HG03135 (cell line): ENCODE data around the gene EXOSC3.
A peak's percentile ranks its signal among the peaks of the same experiment; 100 is the strongest.
"Not testable (repeated sequence)": the region's sequence is repeated elsewhere in the genome, so short reads cannot be mapped to it uniquely, and the experiment has no call there.

Source experiments
- ATAC-seq: cut with Tn5 transposase; IDR thresholded peaks from one replicate; pipeline ENCODE4 v1.9.1; 2021; ENCODE audit warnings: mild to moderate bottlenecking, moderate library complexity; ENCODE audit not compliant: unreplicated experiment

The EXOSC3 gene

DNA sequence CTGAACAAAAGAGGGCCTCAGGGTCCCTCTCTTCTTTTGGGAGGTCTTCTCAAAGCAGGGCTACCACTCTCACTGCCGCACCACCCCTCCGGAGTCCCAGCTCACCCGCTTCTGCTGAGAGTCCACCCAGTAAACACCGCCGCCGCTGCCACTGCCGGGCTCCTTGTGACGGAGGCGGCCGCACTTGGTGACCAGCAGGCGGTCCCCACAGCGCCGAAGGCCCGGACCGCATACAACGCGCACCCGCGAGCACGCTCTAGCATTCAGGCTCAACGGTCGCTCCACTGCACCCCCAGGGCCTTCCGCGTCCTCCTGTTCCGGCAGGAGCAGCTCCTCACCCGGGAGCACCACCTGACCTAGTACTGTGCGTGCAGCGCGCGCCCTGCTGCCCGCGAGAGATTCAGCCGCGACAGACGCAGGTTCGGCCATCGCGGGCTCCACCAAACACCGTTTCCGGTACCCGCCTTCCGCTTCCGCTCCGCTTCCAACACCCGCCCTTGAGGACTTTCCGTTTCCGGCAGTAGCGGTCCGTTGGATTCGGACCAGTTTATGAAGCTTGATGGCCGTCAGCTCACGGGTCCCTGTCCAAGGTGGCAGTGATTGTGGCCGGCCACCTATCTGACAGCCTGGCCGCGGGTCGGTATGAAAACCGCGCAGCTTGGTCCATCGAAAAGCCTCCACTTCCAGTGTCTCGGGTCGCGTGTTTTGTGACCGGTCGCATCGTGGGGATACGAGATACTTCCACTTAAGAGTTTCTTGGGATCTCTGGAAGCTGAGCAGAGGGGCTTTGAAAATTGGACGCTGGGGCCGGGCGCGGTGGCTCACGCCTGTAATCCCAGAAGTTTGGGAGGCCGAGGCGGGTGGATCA is at the start of gene EXOSC3:
Gene EXOSC3, minus strand, starts transcription at position 449 of the 868 bp plus-strand sequence. Its CDS starts 20 bp downstream, at position 429.
- peak; percentile 87 for ATAC-seq

DNA sequence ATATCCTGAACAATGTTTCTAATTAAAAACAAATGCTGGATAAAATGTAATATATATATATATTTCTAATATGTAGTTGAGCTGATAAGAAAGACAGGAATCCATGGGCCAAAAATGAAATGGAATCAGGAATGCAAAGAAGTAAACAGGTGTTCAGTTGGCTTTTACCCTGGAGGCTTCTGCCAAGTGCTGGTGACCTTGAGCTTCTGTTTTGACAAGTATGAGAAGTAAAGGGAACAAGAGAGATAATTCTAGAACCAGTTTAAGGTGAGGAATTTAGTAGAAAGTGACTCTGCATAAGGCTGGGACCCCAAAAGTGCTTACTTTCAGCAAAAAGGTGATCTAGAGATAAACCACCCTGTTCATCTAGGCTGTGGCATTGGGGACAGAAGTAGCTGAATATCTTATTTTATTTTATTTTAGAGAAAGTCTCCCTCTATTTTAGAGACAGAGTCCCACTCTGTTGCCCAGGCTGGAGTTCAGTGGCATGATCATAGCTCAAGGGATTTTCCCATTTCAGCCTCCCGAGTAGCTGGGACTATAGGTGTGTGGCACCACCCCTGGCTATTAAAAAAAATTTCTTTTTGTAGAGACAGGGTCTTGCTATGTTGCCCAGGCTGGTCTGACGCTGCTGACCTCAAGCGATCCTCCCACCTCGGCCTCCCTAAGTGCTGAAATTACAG is 42.8 kb upstream of the EXOSC3 start:
- ATAC-seq = no peak

DNA sequence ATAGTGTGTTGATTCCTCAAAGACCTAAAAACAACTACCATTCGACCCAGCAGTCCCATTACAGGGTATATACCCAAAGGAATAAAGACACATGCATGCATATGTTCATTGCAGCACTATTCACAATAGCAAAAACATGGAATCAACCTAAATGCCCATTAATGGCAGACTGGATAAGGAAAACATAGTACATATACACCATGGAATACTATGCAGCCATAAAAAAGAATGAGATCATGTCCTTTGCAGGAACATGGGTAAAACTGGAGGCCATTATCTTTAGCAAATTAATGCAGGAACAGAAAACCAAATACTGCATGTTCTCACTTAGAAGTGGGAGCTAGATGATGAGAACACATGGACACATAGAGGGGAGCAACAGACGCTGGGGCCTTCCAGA is 40.3 kb upstream of the EXOSC3 start:
- not testable (repeated sequence) for ATAC-seq

DNA sequence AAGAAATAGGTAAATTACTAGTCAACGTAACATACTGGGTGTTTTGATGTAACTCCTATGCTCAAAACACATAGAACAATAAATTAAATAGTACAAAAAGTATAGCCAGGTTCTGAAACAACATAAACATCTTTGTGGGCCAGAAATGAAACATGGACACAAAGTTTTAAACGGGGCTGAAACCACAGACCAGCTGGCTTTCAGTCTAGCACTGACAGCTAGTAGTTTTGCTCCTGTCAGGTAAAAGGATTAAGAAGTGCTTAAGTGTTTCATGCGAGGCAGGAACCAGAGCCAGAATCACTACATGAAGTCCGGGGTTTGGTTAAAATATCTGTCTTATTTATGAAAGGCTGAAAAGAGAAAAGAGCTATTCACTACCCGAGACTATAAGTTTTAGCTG is 35.3 kb upstream of the EXOSC3 start:
- ATAC-seq = no peak

DNA sequence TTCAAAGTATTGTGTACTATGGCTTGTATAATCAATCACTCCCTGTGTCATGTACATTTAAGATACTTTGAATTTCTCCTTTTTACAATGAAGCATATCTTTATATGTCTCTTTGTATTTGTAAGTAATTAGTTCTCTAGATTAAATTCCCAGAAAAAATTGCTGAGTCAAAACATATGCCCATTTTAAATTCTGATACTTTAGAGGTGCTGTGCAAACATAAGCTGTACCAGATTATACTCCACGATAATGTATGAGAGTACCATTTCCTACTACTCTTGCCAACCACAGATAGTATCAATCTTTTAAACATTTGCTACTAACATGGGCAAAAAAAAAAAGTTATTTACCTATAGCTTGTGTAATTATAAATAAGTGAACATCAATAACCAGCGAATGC is 34.0 kb upstream of the EXOSC3 start:
- ATAC-seq = no peak

DNA sequence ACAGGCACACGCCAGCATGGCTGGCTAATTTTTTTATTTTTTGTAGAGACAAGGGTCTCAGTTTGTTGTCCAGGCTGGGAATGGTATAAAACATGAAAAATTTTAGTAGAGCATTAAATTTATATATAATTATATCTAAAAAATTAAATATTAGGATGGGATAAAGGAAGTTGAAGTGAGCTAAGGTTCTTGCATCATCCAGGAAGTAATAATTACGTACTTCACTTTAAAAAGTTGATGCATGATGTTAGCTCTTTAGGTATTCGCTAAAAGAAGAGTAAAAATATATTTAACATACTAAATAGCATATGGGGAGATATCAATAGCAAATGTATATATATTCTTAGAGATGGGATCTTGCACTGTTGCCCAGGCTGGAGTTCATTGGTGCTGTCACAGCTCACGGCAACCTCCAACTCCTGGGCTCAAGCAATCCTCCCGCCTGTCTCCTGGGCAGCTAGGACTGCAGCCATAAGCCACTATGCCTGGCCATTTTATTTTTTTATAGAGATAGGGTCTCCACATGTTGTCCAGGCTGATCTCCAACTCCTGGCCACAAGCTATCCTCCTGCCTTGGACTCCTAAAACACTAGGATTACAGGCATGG is 28.0 kb upstream of the EXOSC3 start:
- no peak for ATAC-seq

DNA sequence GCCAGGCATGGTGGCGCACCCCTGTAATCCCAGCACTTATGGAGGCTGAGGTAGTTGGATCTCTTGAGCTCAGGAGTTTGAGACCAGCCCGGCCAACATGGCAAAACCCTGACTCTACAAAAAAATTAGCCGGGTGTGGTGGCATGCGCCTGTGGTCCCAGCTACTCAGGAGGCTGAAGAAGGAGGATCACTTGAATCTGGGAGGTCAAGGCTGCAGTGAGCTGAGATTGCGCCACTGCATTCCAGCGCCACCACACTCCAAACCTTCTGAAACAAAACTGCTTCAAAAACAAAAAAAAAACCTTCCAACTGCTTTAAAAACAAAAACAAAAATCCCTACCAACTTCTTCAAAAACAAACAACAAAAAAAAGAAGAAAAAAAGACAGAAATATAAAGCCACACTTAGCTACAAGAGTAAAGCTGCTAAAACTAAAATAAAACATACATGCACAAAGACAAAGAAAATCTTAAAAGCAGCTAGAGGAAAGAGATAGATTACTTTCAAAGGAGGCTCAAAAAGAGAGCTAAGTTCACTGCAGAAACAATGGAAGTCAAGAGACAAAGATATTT is 27.1 kb upstream of the EXOSC3 start:
- no peak for ATAC-seq

DNA sequence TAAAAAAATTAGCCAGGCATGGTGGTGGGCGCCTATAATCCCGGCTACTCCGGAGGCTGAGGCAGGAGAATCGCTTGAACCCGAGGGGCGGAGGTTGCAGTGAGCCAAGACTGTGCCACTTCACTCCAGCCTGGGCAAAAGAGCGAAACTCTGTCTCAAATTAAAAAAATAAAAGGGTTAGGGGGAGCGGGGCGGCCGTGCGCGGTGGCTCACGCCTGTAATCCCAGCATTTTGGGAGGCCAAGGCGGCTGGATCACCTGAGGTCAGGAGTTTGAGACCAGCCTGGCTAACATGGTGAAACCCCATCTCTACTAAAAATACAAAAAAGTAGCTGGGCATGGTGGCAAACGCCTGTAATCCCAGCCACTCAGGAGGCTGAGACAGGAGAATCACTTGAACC is 24.8 kb upstream of the EXOSC3 start:
- not testable (repeated sequence) for ATAC-seq

DNA sequence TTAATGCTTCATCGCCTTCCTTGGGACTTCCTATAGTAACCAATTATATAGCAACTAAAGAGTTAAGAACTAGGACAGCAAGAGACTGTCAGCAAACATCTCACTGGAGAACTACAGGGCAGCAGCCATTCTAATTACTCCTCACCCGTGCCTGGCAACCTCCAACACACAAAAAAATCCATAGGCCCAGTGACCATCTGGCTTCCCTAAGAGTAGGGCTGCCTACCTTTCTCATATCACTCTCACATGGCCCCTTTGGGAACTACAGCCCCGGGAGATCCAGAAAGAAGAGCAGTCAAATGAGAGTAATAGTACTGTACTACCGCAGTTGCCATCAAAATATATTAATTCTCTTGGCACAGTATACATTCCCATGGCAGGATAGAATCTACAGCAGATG is 21.4 kb upstream of the EXOSC3 start:
- ATAC-seq = no peak

DNA sequence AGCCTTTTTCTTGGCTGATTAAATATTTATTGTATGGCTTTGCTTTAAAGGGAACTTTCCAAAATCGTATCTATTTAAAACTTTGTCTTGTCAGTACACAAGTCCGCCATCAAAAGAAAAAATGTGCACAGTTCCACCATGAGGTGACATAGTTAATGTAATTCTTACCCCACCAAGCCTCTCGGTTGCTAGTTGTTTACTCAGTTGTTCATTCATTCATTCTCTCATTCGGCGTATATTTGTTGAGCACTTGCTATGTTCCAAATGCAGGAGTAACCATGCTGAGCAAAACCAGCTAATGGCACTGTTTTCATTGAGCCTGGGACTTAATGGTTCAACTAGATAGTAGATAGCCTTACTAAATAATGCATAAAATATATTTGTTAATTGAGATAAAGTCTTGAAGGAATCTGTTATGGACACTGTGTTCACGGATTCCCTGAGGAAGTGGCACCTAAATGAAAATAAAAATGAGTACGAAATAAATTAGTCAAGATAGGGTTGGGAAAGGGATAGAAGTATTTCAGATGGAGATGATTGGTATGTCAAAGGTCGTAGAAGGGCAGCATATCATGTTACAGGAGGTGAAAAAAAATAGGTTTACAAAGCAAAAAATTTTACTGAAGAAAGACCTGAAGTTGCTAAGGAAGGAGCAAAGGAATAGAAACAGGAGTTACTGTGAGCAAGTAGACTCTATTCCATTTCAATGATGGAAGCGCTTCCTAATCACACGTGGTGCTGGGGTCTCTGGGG is 17.3 kb upstream of the EXOSC3 start:
- ATAC-seq = no peak

DNA sequence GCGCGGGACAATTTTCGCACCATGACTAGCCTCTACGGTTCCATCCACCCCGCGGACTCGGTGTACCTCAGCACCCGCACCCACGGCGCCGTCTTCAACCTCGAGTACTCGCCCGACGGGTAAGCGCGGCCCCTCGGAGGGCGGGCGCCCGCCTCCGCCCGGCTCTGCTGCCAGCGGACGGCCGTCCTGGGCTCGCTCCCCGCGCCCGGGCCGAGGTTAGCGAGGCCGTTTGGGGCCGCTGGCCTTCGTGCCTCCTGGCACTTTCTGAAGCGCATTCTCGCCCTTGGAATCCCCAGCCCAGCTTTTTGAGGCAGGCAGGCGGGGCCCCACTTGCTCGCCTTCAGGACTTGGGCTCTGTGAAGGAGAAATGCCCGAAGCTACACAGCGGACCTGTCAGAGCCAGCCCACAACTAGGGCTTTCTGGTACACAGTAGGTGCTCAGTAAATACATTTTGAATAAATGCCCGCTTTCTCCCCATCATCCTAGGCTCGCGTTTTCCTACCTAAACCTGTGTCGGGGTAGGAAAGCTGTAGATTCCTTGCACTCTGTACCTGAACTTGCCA is 16.5 kb upstream of the EXOSC3 start:
- peak; percentile 44 for ATAC-seq

DNA sequence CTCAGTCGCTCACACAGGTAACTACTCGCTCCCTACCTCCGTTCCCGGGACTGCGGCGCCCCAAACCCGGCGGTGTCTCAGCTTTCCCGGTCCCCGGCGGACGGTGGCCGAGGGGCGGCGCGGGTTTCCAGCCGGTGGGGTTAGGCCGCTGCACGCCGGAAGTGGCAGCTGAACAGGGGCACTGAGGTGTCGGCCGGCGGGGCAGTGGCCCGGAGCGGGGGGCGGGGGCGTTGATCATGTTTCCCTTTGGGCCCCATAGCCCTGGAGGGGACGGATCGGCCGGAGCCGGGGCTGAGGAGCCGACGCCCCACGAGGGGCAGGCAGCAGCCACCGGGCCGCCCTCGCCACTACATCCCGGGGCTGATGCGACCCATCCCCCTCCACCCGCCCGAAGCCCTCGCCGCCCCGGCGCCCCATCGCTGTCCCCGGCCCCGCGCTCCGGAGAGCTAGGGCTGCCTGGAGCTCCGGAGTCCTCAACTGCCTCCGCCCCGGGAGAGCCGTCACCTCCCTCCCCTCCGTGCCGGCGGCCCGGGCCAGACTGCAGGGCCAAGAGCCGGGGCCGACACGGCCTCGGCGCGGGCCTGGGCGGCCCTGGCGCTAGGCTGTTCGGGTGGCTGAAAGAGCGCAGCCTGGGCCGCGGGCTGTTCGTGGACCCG is 15.9 kb upstream of the EXOSC3 start, which contains the start of gene DCAF10:
Gene DCAF10, plus strand, starts transcription at position 167 of the 656 bp plus-strand sequence. Its CDS starts 70 bp downstream, at position 237.
- ATAC-seq = peak; percentile 66

DNA sequence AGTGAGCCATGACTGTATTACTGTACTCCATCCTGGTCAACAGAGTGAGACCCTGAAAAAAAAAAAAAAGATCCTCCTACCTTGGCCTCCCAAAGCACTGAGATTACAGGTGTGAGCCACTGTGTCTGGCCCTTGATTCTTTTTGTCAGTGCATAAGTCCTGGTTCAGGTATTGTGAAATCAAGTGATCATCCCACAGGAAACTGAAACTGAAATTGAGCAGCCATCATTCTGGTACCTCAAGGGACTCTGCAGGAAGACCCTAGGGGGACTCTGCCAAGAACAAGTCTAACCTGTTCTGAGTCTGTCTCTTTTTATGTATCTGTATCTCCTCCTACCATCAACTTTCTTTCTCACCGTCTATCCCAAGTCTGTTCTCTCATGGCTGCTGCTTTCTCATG is 13.8 kb upstream of the EXOSC3 start:
- no peak for ATAC-seq

DNA sequence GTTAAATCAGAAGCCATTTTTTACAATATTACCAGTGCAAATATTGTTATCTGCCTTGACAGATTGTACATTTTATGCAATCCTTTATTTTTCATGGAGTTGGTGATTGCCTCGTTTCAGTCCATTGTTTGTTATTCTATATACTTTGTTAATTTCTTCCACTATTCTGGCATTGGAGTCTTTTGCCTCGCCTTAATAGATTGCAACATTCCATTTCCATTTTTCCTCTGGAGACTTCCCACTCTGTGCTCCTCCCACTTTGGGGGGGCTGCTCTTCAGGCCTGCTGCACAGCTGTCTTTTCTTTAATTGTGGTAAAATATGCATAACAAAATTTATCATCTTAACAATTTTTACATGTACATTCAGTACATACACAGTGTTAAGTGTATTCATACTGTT is 11.4 kb upstream of the EXOSC3 start:
- ATAC-seq = no peak

DNA sequence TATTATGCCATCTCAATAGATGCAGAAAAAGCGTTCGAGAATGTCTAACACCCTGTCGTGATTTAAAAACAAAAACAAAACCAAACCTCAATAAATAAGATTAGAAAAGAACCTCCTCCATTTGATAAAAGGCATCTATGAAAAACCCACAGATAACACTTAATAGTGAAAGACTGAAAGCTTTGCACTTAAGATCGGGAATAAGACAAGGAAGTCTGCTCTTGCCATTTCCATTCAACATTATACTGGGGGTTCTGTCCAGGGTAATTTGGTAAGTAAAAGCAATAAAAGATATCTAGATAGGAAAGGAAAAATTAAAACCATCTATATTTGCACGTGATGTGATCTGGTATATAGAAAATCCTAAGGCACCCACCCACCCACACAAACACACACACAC is 7.3 kb upstream of the EXOSC3 start:
- no peak for ATAC-seq

DNA sequence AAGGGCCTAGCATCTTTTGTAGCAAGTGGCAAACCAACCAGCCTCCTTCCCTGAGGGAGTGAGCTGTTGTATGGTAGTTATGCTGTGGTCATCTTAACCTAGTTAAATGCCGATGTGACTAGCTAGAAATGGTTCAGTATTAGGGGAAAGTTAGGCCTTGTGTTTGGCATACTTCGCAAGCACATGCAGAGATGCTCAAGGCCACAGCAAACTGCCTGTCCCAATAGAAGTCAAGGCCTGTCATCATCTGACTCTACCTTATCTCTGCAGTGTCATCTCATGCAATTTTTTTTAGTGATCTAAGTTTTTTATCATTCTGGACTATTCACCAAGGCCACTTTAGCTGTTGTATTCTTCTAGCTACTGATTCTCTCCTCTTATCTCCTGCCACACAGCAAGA is 5.2 kb upstream of the EXOSC3 start:
- ATAC-seq = no peak

DNA sequence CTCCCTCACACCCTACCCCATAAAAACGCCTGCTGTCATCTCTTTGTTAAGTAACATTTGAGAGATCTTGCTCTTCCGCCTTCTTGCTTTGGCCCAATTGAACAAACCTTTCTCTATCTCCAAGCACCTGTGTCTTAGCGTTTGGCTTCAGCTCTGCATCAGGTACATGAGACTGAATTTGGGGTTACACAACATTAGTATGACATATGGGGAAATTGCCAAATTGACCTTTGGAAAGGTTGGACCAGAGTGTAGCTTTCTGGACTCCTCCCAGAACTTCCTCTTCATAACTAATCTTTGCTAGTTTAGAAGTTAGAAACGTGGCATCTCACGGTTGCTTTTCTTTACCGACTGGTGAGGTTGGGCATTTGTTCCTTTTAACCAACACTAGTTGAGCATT is 3.5 kb upstream of the EXOSC3 start:
- no peak for ATAC-seq

DNA sequence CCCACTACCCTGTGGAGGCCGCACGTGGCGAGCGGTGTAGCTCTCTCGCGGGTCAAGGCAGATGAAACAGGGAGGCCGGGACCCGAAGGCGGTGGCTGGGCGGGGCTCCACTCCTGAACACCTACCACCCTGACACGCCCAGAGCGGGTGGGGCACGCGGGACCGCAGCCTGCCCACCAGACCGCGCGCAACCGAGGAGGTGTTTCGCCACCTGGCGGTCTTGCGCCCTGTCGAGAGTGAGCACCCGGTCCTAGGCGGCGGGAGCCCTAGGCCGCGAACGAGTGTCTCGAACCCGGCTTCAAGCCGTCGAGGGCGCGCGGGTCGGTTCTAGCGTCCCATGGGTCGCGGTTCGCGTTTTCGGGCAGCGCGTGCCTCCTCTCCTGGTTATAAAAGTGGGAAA is 2.2 kb upstream of the EXOSC3 start:
- no peak for ATAC-seq

DNA sequence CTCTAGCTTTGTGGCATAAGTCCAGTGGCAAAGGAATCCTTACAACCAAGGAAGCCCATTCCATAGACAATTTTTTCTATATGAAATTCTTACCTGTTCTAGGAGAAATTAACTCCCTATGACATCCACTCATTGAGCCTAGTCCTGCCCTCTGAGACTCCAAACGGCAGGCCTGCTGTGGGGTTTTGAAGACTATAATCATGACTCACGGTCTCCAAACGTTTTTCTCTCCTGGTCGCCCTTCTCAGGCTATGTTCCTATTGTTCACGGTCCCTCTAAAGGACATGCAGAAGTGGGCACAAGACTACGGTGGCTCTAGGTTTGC is 611 bp downstream of the EXOSC3 start:
- peak; percentile 1 for ATAC-seq

DNA sequence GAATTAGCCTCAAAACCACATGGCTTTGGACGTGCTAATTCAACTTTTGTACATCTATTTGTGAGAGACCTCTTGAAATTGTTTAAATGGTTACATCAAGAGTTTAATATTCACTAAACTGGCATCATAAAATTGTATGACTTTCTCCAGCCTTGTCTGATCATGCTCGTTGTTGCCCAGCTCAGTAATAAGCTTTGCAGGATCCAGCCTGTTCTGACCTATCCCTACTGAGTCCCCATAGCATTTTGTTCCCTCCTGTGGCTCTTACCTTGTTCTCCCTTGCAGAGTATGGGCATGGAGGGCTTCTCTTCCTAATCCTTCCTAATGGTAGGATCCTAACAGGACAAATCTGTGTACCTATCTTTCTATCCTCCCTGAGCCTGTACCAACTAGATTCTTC is 6.3 kb downstream of the EXOSC3 start:
- no peak for ATAC-seq
